OCI-LY1 (cell line): ENCODE results near the gene RAB3C.
"Not testable (repeated sequence)": the region's sequence is repeated elsewhere in the genome, so short reads cannot be mapped to it uniquely, and the experiment has no call there.

Experiments
- EZH2 ChIP-seq: fragments of 200-600 bp; sonication (generic), shearing (Covaris generic); IDR thresholded peaks from 2 replicates; pipeline ENCODE4 v1.8.0; 2017; ENCODE audit warnings: borderline replicate concordance, mixed run types, mild to moderate bottlenecking, antibody characterized with exemption, low read length, moderate library complexity, mixed read lengths
- TF ChIP-seq, protein P1 (sequence below): fragments of 200-600 bp; sonication (generic), shearing (Covaris generic); IDR thresholded peaks from 2 replicates; pipeline ENCODE4 v1.5.1; 2017; ENCODE audit warnings: mild to moderate bottlenecking, antibody characterized with exemption, low read length, moderate library complexity, mixed read lengths

- TF ChIP-seq, protein P1, sequence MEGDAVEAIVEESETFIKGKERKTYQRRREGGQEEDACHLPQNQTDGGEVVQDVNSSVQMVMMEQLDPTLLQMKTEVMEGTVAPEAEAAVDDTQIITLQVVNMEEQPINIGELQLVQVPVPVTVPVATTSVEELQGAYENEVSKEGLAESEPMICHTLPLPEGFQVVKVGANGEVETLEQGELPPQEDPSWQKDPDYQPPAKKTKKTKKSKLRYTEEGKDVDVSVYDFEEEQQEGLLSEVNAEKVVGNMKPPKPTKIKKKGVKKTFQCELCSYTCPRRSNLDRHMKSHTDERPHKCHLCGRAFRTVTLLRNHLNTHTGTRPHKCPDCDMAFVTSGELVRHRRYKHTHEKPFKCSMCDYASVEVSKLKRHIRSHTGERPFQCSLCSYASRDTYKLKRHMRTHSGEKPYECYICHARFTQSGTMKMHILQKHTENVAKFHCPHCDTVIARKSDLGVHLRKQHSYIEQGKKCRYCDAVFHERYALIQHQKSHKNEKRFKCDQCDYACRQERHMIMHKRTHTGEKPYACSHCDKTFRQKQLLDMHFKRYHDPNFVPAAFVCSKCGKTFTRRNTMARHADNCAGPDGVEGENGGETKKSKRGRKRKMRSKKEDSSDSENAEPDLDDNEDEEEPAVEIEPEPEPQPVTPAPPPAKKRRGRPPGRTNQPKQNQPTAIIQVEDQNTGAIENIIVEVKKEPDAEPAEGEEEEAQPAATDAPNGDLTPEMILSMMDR = not testable (repeated sequence)
- not testable (repeated sequence) for TF ChIP-seq EZH2
Observed at GRCh38 chr5:58699088-58699761, 116.3 kb downstream of the RAB3C start.
